Fibroblast of lung (primary cell): Measurements from ENCODE around the gene SORCS2. TPM values are rescaled to one million over a fixed set of nuclear protein-coding genes. Genes with fewer than 3 reads are reported as not detected.
A peak's percentile ranks its signal among the peaks of the same experiment; 100 is the strongest.

Source experiments
- DNase-seq, 2 donors: peaks; one replicate each; pipeline versions ENCODE4 v3.0.0 to v3.0.0-alpha.2; 2010; ENCODE audit warnings: low read depth in 2 of 2
- H2AFZ ChIP-seq: 2 replicates; pipeline ENCODE4 v1.5.1; 2012; ENCODE audit warnings: low read length, control low read depth, inconsistent platforms
- H3K27ac ChIP-seq: 2 replicates; pipeline ENCODE4 v1.5.1; 2011; ENCODE audit warnings: low read length, control low read depth; ENCODE audit not compliant: insufficient read depth
- H3K27me3 ChIP-seq: 2 replicates; pipeline ENCODE4 v1.5.1; 2011; ENCODE audit warnings: mild to moderate bottlenecking, low read length; ENCODE audit not compliant: control insufficient read depth, insufficient read depth
- H3K36me3 ChIP-seq: 2 replicates; pipeline ENCODE4 v1.5.1; 2011; ENCODE audit warnings: low read length; ENCODE audit not compliant: control insufficient read depth, insufficient read depth
- H3K4me1 ChIP-seq: 2 replicates; pipeline ENCODE4 v1.5.1; 2011; ENCODE audit warnings: low read length; ENCODE audit not compliant: control insufficient read depth, insufficient read depth; ENCODE audit errors: extremely low read depth
- H3K4me2 ChIP-seq: 2 replicates; pipeline ENCODE4 v1.5.1; 2011; ENCODE audit warnings: low read length, control low read depth; ENCODE audit not compliant: insufficient read depth; ENCODE audit errors: extremely low read depth
- H3K4me3 ChIP-seq, 4 experiments: fragments of 200-600 bp in 1 of 4; sonication (generic) in 1 of 4; replicated peaks in 1 of 4; 2 replicates each; pipeline ENCODE4 v1.5.1; 2011 to 2016; ENCODE audit warnings: low read length in 4 of 4, low read depth in 3 of 4, mild to moderate bottlenecking in 3 of 4, control low read depth in 2 of 4, inconsistent platforms in 1 of 4, mixed read lengths in 1 of 4; ENCODE audit not compliant: insufficient read depth in 1 of 4; ENCODE audit errors: control extremely low read depth in 1 of 4
- H3K79me2 ChIP-seq: 2 replicates; pipeline ENCODE4 v1.5.1; 2012; ENCODE audit warnings: mild to moderate bottlenecking, low read length, inconsistent platforms; ENCODE audit not compliant: control insufficient read depth, insufficient read depth
- H3K9ac ChIP-seq: 2 replicates; pipeline ENCODE4 v1.5.1; 2011; ENCODE audit warnings: mild to moderate bottlenecking, low read length, control low read depth; ENCODE audit not compliant: insufficient read depth
- H3K9me3 ChIP-seq: 2 replicates; pipeline ENCODE4 v1.5.1; 2012; ENCODE audit warnings: low read depth, low read length; ENCODE audit not compliant: control insufficient read depth, insufficient read depth
- H4K20me1 ChIP-seq: 2 replicates; pipeline ENCODE4 v1.5.1; 2011; ENCODE audit warnings: low read length; ENCODE audit not compliant: control insufficient read depth, insufficient read depth; ENCODE audit errors: extremely low read depth
- EZH2 ChIP-seq: IDR thresholded peaks from 2 replicates; pipeline ENCODE4 v1.5.1; 2012; ENCODE audit warnings: low read length, control low read depth, mild to moderate bottlenecking; ENCODE audit errors: missing control alignments
- polyA plus RNA-seq, 2 donors: library from polyadenylated mRNA; depleted of rRNA in 1 of 2; stranded (reverse) in 1 of 2; unstranded in 1 of 2; fragments of >200 nt; gene quantifications; 2 replicates each; pipeline ENCODE4 v1.2.1, GENCODE V29; 2011 to 2012; ENCODE audit warnings: missing spikeins in 1 of 2
- total RNA-seq: library from RNA; depleted of rRNA; stranded (reverse); fragments of >200 nt; gene quantifications from 2 replicates; pipeline ENCODE4 v1.2.1, GENCODE V29; 2014
- TF ChIP-seq, protein P1 (sequence below), 2 donors: IDR thresholded peaks in 1 of 2; conservative IDR thresholded peaks in 1 of 2; 1 replicate in 1 of 2; 2 replicates in 1 of 2; pipeline ENCODE4 v1.5.1; 2011 to 2012; ENCODE audit warnings: low read length in 2 of 2, control low read depth in 1 of 2, inconsistent platforms in 1 of 2, low read depth in 1 of 2, mild to moderate bottlenecking in 1 of 2

Gene SORCS2
- total and polyA plus RNA-seq, 2 donors (not counting 1 experiment from before 2014, with no cell fraction given): 0.17 to 0.41 TPM

- TF ChIP-seq, protein P1, sequence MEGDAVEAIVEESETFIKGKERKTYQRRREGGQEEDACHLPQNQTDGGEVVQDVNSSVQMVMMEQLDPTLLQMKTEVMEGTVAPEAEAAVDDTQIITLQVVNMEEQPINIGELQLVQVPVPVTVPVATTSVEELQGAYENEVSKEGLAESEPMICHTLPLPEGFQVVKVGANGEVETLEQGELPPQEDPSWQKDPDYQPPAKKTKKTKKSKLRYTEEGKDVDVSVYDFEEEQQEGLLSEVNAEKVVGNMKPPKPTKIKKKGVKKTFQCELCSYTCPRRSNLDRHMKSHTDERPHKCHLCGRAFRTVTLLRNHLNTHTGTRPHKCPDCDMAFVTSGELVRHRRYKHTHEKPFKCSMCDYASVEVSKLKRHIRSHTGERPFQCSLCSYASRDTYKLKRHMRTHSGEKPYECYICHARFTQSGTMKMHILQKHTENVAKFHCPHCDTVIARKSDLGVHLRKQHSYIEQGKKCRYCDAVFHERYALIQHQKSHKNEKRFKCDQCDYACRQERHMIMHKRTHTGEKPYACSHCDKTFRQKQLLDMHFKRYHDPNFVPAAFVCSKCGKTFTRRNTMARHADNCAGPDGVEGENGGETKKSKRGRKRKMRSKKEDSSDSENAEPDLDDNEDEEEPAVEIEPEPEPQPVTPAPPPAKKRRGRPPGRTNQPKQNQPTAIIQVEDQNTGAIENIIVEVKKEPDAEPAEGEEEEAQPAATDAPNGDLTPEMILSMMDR (conservative IDR thresholded peaks at IDR 0.05 in 1 of 2, IDR thresholded peaks at IDR 0.05 in 1 of 2; ENCODE audit: low read depth in 1 of 2, low read length in 2 of 2): no peak
- TF ChIP-seq EZH2: no peak
- Histone ChIP-seq H3K9ac (no peak overlapping the region), H3K4me3 (no peak overlapping the region), H3K36me3 (no peaks in the 10 kb centered on the region), H3K4me2 (no peak overlapping the region), H4K20me1 (no peaks in the 10 kb centered on the region), H2AFZ (no peak overlapping the region), H3K9me3 (no peaks in the 10 kb centered on the region), H3K4me1 (no peaks in the 10 kb centered on the region), H3K27me3 (peaks cover 3% of the 10 kb centered on the region), H3K27ac (no peak overlapping the region), H3K79me2 (no peaks in the 10 kb centered on the region)
- DNase-seq: peak in 1 of 2 donors; percentile 71
These were observed 354.6 kb downstream of the SORCS2 start for GRCh38 chr4:7546809-7547367.

DNA sequence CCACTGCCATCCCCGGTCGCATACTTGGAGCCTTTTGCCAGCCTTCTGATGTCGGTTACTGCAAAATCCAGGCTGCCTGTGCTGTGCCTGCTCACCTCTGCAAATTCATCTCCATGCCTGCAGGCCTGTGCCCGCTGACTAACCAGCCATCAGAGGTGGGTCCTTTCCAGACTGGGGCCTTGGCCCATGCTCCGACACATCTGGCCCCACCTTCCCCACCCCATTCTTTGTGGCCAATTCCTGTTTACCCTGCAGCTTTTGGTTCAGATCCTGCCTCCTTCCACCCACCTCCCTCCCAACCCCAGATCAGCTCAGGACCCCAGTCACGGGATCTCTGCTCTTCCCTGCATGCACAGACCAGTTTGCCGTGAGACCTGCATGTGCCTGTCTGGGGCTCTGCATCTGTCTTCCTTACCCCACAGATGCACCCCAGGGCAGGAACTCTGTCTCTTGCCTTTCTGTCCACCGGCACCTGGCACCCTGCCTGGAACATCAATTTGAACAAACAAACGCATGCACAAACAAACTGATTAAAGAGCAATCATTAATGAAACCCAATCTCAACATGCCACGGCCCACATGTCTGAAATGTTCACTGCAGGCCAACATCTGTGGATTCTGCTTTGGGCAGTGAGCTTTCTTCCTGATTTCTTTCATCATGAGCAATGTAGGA is 355.2 kb downstream of the SORCS2 start:
- H3K79me2 ChIP-seq: no peaks in the 10 kb centered on the region
- H3K9ac ChIP-seq: no peak overlapping the region
- H3K4me1 ChIP-seq: no peaks in the 10 kb centered on the region
- no peak overlapping the region for H3K4me2 ChIP-seq
- no peaks in the 10 kb centered on the region for H3K36me3 ChIP-seq
- peaks cover 3% of the 10 kb centered on the region for H3K27me3 ChIP-seq
- H3K9me3 ChIP-seq: no peaks in the 10 kb centered on the region
- no peak overlapping the region for H3K27ac ChIP-seq
- TF ChIP-seq, protein P1 (conservative IDR thresholded peaks at IDR 0.05 in 1 of 2, IDR thresholded peaks at IDR 0.05 in 1 of 2; ENCODE audit: low read depth in 1 of 2, low read length in 2 of 2): no peak
- TF ChIP-seq EZH2: no peak
- no peak for DNase-seq
- no peaks in the 10 kb centered on the region for H4K20me1 ChIP-seq
- no peak overlapping the region for H2AFZ ChIP-seq
- no peak overlapping the region for H3K4me3 ChIP-seq

DNA sequence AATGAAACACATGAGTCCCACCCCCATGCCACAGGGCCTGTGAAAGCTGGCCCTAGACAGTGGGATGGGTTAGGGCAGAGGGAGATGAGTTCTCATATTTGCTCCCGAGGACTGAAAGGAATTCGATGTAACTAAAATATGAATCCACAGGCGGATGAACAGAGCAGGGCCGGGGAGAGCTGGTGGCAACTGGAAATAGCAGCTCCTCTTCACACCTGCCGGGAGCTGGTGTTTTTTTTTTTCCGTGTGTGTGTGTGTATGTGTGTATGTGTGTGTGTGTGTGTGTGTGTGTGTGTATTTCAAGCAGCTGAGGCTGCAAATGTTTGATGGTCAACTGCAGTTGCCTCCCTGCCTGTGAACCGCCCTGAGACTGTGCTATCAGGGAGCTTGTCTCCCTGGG is 357.5 kb downstream of the SORCS2 start:
- H3K4me2 ChIP-seq: no peak overlapping the region
- TF ChIP-seq EZH2: no peak
- TF ChIP-seq, protein P1 (conservative IDR thresholded peaks at IDR 0.05 in 1 of 2, IDR thresholded peaks at IDR 0.05 in 1 of 2; ENCODE audit: low read depth in 1 of 2, low read length in 2 of 2): no peak
- H3K79me2 ChIP-seq: no peaks in the 10 kb centered on the region
- H2AFZ ChIP-seq: no peak overlapping the region
- no peak overlapping the region for H3K9ac ChIP-seq
- no peaks in the 10 kb centered on the region for H4K20me1 ChIP-seq
- peaks cover 3% of the 10 kb centered on the region for H3K27me3 ChIP-seq
- H3K9me3 ChIP-seq: peaks cover 2% of the 10 kb centered on the region
- DNase-seq: no peak
- no peak overlapping the region for H3K27ac ChIP-seq
- H3K36me3 ChIP-seq: no peaks in the 10 kb centered on the region
- H3K4me3 ChIP-seq: no peak overlapping the region
- no peaks in the 10 kb centered on the region for H3K4me1 ChIP-seq
